GM18873 (cell line): Measurements from ENCODE around the gene PRDM16.

ENCODE experiments used
- ATAC-seq: cut with Tn5 transposase; IDR thresholded peaks from one replicate; pipeline ENCODE4 v1.9.1; 2021; ENCODE audit warnings: mild to moderate bottlenecking, moderate library complexity, moderate number of reproducible peaks; ENCODE audit not compliant: unreplicated experiment, low FRiP score

The PRDM16 gene

DNA sequence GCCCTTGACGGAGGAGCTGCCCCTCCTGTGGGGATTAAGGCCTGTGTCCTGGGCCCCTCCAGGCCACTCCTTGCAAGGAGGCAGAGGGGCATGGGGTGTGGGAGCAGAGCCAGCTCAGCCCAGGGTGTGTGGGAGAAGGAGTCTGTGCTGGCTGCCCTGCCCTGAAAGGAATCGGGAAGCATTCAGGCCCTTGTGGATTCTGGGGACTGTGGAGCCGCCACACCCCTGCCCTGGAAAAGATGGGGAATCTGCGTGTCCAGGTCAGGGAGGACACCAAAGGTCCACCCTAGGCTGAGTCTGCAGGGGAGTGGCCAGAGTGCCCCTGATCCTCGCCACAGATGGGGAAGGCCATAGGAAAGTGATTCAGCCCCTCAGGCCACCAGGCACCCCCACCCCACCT, 16.5 kb upstream of the PRDM16 start:
- no peak for ATAC-seq

DNA sequence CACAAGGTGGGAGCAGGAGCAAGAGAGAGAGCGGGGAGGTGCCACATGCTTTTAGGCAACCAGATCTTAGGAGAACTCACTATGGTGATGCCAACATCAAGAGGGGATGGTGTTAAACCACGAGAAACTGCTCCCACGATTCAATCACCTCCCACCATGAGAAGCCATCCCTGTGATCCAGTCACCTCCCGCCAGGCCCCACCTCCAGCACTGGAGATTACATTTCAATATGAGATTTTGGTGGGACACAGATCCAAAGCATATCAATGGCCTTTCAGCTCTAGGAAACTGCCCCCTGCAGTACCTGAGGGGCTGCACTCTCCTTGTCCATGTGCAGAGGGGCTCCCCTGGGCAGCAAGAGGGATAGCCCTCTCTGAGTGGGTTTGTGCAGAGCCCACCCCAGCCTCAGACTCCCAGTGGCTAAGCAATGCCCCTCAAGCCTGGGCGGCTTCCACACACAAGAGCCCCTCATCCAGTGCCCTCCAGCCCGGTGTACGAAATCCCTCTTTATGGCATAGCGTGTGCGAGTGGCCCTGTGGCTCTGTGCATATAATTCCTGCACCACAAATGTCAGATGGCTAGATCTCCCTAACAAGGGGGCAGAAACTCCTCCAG, 15.5 kb upstream of the PRDM16 start:
- no peak for ATAC-seq

DNA sequence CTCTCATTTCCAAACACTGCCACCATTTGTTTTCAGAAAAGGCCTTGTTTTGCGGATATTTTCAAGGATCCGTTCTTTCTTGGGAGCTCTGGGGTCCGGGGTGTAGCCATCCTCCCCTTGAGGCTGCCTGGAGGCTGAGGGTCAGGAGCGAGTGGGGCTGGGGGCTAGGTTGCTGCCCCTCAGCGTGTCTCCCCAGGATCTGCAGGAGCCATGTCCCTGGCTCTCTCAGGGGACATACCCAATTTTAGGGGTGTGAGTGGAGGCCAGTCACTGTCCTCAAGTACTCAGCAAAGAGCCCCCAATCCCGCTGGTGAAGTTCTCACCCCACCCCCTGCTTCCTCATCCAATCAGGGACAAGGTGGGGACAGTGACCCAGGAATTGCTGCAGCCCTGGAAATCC, 15.0 kb upstream of the PRDM16 start:
- ATAC-seq = no peak

DNA sequence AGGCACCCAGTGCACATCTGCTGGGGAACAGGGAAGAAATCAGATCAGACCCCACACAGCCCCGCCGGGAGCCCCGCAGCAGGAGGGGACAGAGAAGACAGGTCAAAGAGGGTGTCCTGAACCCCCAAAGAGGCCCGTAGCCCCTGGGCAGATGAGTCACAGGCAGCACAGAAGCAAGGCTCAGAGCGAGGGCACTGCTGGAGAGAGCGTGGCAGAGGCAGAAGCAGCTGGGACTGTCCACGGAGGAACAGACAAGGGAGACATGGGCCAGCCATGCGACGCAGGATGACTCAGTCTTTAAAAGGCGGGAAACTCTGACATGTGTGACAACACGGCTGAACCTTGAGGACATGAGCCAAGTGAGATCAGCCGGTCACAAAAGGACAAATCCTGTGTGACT, 14.5 kb upstream of the PRDM16 start:
- no peak for ATAC-seq

- no peak for ATAC-seq
These were observed 14.0 kb upstream of the PRDM16 start for GRCh38 chr1:3055051-3055450.

DNA sequence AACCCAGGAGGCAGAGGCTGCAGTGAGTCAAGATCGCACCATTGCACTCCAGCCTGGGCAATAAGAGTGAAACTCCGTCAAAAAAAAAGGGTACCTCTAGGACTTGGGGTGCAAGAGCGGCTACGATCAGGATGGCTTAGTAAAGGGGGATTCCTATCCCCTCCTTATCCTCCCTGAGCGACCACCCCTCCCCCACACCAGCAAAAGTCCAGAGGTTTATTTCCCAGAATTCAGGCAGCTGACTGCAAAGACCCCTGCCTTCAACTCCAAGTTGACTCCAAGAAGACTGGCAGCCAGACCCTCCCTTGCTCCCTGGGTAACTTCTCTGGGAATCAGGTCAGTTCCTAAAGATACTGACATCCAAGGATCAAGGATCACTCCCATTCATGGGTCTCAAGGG, 12.4 kb upstream of the PRDM16 start:
- ATAC-seq = no peak

DNA sequence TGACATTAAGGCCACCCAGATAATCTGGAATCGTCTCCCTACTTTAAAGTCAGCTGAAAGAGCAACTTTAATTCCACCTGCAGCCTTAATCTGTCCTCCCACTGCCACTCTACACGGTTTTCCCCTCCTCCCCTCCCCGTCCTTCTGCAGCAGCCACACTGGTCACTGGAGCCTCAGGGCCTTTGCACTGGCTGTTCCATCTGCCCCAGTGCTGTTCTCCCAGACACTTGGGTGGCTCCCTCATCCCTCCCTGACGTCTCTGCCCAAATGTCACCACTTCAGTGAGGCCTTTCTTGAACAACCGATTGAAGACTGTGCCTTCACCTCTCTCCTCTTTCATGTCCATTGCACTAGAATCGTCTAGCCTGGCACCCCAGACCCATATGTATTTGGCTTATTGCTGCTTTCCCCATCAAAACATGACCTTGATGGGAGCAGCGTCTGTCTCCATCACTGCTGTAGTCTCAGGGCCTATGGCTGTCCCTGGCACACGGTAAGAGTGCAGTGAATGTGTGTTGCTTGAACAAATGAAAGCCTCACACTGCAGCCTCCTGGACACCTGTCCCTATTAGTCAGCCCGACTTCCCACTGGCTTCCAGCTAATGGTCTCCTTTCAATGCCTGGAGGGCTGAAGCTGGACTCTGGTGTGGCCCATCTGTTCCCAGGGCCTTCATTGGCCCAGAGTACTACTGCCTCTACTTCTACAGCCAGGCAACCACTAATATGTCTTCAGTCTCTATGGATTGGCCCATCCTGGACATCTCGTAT, 10.6 kb upstream of the PRDM16 start:
- no peak for ATAC-seq

DNA sequence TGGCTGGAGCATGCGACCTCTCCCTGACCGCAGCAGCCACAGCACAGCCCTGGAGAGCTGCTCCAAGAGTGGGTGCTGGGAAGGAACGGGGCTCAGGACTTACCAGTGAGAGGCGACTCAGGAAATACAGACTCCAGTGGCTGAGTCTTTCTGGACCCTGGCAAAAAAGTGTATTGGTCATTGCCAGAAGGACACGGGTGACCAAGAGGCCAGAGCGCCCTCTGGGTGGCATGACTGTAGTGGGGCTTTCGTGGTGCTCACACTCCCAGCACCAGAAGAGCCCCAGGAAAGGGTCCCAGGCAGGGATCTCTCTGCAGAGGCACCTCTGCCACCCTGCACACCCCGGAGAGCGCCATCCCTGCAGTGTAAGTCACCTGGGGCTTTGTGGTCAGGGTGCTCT, 8.9 kb upstream of the PRDM16 start:
- no peak for ATAC-seq

DNA sequence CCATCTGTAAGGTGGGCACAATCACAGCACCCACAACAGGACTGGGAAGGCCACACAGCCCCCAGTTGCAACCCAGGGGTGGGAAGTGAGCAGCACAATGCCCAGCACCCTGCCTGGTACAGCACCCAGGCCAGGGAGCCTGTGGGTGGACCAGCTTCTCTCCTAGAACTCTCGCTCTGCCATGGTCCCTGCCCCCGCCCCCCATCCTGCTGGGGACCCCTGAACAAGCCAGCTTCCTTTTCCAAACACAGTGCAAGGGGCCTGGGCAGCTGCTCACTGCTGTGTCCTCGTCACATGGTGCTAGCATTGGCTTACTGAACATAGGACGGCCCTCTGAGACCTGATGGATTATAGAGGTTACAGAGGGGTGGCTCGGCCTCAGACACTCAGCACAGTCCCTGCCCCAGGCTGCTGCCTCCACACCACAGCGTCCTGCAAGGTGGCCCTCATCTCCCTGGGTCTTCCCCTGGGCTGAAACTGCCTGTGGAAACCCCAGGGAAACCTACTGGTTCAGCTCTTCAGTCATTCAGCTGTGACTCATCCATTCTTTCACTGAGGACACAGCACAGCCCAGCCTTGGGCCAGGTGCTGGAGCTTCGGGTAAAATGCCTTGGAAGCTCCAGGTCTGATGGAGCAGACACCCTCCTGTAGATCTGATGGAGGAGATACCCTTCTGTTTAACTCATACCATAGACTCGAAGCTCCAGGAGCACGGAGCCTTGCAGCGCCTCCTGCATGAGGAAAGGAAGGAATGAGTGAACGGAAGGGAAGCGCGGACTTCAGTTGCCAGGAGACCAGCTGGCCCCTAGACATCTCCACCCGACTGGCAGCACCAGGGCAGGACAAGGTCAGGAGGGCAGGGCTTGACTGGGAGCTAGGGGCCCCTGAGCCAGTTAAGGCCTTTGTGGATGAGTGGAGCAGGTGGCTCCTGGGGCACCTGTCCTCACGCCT, 8.1 kb upstream of the PRDM16 start:
- ATAC-seq = no peak

DNA sequence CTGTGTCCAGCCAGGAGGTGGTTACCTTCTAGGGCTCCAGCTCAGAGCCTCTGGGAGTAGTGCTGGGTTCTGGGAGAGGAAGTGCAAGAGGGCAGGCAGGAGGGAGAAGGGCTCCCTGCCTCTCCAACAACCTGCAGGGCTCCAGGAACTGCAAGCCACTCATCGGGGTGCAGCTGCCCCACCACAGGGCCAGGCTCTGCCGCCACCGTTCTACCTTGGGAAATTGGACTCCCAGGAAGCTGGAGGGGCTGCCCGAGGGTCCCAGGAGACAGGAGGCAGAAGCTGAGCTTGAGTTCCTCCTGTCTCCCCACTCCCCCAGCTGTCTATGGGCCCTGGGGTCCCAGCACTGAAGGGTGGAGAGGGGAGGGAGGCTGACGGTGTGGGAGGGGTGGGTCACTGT, 7.4 kb upstream of the PRDM16 start:
- no peak for ATAC-seq

DNA sequence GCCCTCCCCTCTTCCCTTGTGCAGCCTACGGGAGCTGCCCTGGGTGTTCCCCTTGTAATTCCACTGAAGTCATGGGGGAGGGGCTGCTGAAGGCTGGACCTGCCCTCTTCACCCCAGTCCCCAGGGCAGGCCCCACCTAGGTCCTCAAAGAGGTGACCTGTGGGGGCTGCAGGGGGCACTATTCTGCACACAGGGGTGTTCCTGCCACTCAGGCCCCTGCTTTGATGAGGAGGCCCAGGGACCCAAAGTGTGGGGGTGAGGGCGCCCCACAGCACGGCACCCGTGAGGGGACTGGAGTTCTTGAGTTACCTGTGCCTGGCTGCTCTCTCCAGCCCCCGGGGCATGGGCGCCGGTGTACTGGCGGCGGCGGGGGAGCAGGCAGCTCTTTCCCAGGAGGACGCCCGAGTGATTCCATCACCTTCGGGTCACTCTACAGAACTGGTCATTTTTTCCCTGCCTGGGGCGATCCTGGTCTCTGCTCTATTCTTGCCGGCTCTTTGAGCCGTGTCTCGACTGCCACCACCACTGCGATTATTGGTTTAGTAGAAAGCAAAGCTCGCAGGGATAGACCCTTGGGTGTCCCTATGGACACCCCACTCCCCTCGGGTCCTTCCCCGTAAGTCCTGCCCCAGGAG, 6.9 kb upstream of the PRDM16 start:
- ATAC-seq = no peak

DNA sequence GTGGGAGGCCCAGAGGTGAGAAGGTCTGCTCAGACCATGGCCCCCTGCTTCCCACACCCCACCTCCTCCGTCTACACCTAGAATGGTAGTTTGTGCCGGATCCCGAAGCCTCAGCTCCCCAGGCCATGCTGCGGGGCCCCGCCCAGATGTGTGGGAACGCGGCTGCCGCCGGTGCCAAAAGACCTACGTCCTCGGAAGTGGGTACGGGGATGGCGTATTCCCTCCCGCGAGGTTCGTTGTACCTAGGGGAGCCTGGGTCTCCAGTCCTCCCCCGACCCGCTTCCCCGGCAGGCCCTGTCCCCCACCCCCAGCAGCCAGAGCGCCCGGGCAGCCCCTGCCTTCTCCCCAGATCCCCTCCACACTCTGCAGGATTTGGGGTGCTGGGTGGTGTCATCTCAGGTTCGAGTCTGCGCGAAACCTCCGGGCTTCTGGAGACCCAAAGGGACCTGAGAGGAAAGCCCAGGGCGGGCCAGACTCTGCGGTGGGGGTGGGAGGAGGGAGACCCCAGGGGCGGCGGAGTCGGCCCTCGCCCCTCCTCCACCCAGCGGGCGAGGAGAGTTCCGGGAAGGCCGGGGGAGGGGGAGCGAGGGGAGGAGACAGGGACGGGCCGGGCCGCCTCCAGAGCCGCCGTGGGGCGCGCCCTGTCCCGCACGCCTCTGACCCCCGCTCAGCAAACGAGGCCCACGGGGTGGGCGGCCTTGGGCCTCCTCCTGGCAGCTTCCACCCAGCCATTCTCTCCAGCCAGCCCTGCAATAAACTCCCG, 6.2 kb upstream of the PRDM16 start:
- no peak for ATAC-seq

DNA sequence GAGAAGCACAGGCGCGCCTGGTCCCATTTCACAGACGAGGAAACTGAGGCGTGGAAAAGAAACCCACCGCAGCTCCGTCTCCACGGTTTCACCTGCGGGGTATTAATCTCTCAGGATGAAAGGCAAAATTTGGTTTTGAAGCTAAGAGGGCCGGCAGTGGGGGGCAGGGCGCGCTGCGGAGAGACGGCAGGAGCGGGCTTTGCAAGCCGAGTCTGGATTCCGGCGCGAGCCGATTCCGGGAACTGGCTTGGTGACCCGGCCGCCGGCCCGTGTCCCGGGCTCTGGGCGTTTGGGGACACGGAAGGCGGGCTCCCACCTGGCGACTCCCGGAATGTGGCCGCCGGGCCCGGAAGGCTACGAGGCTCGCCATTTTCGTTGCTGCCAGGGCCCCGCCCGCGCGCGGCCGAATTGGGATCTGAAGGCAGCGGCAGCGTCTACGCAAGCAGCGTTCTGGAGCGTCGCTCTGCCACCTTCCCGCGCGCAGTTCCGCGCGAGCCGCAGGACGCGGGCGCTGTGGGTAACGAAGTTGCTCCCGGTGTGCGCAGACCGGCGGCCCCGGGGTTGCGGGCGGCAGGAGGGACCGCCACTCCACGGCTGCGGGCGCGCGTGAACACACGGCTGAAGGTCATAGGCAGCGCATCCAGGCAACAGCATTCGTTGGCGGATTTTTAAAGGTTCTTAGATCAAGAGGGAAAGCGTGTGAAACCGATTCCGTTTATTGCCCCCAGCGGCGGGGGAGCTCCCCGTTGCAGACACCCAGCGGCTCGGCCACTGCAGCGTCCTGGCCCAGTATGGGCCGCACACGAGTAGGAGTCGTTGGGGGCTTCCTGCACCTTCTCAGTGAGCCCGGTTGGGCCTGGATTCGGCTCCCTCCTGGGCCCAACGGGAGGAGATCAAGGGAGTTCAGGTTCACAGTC, 5.4 kb upstream of the PRDM16 start:
- ATAC-seq = no peak

- ATAC-seq = no peak
These were observed 4.6 kb upstream of the PRDM16 start for GRCh38 chr1:3064296-3064850.

DNA sequence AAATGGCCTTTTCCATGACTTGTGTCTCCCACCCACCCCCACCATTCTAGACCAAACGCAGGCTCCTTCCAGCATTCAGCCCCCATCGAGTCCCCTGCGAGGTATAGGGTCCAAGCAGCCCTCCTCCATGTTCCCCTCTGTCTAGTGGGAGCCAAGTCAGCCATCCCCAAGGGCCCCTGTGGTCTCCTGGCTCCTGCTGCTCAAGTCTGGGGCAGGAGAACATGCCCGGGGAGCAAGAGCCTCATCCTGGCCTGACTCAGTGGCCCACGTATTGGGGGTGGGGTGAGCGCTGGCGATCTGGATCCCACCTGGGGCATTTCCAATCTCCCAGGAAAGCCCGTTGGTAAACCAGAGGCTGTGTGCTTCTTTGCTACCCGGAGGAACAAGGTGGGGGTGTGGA, 4.1 kb upstream of the PRDM16 start:
- ATAC-seq = no peak

DNA sequence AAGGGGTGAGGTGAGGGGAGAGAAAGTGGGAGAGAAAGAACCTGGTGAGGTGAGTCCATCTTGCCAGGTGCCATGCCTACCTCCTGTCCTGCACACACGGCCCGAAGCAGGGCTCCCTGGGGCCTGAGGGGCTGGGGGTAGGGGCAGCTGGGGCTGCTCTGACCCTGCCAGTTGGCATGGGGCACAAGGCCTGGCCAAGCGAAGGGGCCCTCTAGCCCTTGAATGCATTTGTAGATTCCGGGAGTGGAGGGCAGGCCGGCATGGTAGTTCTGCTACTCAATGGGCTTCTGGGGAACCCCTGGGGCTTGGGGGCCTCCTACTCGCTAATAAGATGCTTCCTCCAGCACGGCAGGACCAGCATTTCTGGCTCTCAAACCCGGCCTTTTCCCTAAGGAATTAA, 3.6 kb upstream of the PRDM16 start:
- no peak for ATAC-seq

DNA sequence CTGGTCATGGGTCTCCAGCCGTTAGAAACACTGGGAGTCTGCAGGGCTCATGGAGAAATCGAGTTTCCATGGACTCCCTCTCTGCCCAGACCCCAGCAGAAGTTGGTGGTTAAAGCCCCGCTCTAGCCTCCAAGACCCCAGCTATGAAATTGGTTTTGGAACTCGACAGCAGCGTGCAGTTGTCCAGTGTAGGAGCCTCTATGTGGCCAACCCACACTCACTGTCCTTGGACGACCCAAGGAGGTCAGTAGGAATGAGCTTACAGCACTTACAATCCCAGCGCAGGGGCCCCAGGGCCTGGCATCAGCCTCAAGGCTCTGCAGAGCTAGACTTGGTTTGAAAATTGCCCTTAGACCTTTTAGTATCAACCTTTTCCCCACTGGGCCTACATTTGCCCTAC, 3.2 kb upstream of the PRDM16 start:
- ATAC-seq = no peak

DNA sequence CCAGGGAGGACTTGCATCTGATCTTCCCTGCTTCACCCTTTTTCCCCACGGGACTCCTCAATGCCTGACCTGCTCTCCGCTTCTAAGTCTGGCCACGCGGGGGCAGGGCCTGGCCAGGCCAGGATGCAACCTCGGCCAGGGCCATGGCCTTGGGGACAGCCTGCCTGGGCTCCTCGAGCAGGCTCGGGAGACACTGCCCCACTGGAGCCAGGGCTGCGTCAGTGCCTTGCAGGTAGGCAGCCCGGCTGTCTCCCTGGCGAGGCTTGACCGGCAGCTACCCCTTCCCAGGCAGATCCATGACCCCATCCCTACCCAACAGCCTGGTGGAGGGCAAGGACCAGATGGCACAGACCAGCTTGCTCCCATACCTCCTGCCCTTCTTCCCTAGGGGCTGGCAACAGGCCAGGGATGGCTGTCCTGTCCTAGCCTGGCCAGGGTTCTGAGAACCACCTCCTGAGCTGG, 2.7 kb upstream of the PRDM16 start:
- no peak for ATAC-seq

DNA sequence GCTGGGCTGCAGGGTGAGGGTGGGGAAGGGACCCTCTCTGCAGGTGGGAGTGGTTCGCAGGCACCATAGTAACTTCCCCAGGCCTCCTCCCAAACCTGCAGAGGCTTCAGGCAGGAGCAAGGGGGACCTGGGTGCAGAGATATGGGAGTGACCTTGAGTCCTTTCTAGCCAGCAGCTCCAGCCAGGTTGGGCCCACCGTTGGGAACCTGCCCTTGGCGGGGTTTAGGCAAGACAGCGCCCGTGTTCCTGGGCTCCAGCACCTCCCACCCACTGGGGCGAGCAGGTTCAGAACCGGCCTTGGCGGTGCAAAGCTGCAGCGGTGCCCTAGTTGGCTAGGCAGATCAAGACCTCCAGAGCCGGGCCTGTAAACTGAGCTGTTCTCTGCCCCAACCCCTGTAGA, 2.2 kb upstream of the PRDM16 start:
- no peak for ATAC-seq
